HG03139 (cell line): ENCODE data around the gene PLCZ1.
"Not testable (repeated sequence)": the region's sequence is repeated elsewhere in the genome, so short reads cannot be mapped to it uniquely, and the experiment has no call there.

Source experiments
- ATAC-seq: cut with Tn5 transposase; IDR thresholded peaks from one replicate; pipeline ENCODE4 v1.9.1; 2021; ENCODE audit not compliant: unreplicated experiment

Gene PLCZ1, protein sequence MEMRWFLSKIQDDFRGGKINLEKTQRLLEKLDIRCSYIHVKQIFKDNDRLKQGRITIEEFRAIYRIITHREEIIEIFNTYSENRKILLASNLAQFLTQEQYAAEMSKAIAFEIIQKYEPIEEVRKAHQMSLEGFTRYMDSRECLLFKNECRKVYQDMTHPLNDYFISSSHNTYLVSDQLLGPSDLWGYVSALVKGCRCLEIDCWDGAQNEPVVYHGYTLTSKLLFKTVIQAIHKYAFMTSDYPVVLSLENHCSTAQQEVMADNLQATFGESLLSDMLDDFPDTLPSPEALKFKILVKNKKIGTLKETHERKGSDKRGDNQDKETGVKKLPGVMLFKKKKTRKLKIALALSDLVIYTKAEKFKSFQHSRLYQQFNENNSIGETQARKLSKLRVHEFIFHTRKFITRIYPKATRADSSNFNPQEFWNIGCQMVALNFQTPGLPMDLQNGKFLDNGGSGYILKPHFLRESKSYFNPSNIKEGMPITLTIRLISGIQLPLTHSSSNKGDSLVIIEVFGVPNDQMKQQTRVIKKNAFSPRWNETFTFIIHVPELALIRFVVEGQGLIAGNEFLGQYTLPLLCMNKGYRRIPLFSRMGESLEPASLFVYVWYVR

DNA sequence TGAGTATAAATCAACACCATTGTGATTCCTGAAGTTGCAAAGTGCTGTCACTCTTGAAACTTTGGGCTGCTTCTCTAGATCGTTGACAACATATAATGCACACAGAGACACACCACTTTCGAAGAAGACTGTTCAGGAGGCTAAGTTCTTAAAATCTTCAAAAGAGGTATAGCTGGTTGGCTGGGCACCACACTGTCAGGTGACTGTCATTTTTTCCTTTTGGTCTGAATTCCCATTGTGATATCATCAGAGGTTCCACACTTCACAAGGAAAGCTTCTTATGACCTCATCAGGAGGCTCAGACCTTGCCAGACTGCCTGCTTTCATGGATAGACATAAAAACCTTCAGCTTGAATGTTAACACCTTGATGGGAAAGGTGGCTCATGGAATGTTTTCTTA, at the start of gene PLCZ1, which contains the start of gene CAPZA3:
Gene PLCZ1, minus strand, starts transcription at position 194 of the 400 bp plus-strand sequence. CDS start 641 bp downstream, outside the sequence.
Gene CAPZA3, plus strand, starts transcription at position 301 of the 400 bp plus-strand sequence. CDS start 150 bp downstream, outside the sequence.
- ATAC-seq, result no peak

DNA sequence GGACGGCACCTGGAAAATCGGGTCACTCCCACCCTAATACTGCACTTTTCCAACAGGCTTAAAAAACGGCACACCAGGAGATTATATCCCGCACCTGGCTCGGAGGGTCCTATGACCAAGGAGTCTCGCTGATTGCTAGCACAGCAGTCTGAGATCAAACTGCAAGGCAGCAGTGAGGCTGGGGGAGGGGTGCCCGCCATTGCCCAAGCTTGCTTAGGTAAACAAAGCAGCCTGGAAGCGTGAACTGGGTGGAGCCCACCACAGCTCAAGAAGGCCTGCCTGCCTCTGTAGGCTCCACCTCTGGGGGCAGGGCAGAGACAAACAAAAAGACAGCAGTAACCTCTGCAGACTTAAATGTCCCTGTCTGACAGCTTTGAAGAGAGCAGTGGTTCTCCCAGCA, 47.7 kb upstream of the PLCZ1 start:
- not testable (repeated sequence) for ATAC-seq

DNA sequence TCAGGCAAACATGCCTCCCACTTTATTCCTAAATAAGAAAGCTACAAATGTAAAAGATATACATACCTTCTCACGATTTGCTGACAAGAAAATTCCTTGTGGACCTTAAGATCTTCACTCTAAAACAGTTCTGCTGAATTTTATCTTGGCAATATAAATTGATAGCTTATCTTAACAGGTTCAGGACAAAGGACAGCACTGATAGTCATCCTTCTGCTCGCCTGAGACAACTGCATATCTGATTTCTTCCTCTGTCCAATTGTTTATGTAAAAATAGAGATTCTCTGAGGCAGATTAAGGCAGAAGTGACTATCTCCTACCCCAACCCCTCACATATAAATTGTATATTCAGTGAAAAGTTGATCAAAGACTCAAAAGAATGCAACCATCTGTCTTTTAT, 45.0 kb upstream of the PLCZ1 start:
- ATAC-seq, result no peak

DNA sequence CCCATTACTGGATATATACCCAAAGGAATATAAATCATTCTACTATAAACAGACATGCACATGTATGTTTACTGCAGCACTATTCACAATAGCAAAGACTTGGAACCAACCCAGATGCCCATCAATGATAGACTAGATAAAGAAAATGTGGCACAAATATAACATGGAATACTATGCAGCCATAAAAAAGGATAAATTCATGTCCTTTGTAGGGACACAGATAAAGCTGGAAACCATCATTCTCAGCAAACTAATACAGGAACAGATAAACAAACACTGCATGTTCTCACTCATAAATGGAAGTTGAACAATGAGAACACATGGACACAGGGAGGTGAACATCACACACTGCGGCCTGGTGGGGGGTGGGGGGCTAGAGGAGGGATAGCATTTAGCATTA, 28.7 kb upstream of the PLCZ1 start:
- ATAC-seq, result not testable (repeated sequence)

DNA sequence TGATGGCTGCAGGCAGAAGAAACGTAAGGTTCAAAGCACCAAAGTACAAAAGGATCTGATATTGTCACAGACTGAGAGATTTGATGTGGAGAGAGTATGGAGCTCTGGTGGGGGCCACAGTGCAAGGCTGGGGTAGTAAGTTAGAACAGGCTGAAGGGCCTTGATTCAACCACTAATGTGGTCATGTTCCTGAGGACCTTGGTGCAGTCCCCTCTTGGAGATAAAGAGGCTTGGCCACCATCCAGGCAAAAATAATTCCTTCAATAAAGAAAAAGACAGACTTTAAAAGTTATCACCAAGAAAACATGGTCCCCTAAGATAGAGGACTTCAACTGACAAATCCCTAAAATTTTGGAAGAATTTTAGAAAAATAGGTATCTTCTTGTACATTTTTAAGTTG, 17.5 kb upstream of the PLCZ1 start:
- no peak for ATAC-seq

DNA sequence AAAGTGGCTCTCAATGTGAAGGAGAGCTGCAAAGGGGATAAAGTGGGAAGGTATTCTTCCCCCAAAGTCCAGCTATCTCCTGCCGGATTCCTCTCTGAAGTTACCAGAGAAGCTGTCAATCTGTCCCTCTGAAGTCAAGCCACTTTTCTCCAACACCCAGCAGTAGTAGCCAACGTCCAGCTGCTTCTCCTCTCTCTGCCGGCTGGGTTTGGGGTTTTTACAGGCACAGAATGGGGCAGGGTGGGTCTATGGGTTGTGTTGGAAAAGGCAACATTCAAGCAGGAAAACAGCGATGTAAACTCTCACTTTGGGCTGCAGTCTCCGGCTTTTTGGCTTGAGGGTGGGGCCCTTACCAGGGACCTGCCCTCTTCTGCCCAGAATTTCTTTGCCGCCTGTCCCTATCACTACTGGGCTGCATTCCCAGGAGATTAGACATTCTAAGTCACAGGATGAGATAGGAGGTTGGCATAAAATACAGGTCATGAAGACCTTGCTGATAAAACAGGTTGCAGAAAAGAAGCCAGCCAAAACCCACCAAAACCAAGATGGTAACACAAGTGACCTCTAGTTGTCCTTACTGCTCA, 16.4 kb upstream of the PLCZ1 start:
- no peak for ATAC-seq

DNA sequence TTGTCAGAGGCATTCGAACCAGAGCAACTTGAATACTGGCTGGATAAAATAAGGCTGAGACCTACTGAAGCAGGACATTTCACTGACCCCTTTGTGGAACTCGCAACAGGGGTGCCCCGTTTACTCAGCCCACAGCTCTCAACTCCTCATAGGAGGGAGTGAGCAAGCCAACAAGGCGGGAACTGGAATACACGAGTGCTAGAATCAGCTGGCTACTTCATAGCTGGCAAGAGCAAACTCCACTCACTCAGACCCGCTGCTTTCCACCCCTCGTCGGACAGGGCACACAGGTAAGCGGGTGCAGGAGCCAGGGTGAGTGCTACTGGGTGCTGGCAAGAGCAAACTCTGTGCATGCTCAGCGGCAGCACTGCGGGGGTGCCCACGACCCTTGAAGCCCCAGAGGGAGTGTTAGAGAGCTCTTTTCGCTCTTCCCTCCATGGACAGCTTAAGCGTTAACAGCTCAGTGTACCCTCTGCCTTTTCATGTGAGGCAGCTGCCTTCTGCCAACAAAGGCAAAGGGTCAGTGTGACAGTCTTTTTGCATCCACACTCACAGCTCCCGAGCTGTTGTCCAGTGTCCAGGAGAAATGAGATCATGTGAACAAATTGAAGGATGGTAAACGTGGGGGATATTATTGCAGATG, 15.8 kb upstream of the PLCZ1 start:
- ATAC-seq, result no peak

DNA sequence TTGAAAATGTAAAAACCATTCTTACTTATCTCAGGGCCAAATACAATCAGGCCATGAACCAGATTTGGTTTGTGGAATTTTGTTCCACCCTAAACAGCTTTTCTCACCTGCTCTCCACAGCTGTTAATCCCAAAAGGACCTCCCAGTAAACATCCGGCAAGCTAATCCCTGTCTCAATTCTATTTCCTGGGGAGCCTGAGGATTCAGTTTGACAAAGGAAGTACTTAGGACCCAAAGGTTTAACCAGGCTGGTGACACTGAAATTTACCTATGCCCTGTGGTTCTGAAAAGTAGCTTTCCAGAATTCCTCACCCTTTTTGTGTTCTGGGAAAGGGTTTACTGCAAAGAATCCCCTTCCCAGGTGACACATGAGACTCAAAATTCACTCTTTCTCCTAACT, 15.1 kb upstream of the PLCZ1 start:
- no peak for ATAC-seq

DNA sequence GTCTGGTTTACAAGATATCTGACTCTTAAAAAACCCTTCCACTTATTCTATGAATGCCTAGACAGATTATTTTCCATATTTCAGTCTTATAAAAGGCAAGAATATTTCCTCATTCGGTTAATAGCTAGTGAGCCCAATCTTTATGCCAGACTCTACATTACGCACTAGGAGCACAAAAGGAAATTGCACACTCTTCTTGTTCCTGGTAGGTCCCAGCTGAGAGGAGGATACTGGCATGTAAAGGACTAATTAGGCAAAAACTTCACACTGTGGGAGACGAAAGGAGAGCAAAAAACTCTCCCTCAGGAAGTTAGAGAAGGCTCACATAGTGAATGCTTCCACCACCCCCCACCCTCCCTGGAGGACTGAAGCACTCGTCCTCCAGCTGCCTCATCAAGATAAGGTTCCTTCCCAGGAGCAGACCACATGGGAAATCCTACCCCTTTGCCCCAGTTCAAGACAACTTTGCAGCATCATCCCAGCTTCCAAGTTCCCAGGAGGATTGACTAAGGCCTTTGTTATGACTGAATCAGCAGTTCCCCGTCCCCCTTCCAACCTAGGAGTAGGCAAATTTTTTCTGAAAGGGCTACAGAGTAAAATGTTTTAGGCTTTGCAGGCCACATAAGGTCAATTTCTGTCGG, 14.6 kb upstream of the PLCZ1 start:
- ATAC-seq, result no peak

DNA sequence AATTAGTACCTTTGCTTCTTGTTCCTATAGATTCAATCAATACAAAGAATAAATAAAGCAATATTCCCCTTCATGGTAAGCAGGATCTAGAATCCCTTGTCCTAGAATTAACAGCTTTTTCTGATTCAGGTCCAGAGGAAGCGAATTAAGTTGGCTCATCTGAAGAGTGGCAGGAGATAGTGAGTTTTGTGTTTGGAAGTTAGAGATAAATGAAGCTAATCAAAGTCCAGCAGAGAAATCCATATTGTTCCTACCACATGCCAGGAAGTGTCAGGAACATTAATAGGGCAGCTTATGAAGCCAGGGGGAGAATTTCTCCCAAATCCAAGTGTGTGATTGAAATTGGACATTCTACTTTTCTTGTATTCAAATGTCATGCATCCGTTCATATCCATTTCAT, 14.1 kb upstream of the PLCZ1 start:
- no peak for ATAC-seq

DNA sequence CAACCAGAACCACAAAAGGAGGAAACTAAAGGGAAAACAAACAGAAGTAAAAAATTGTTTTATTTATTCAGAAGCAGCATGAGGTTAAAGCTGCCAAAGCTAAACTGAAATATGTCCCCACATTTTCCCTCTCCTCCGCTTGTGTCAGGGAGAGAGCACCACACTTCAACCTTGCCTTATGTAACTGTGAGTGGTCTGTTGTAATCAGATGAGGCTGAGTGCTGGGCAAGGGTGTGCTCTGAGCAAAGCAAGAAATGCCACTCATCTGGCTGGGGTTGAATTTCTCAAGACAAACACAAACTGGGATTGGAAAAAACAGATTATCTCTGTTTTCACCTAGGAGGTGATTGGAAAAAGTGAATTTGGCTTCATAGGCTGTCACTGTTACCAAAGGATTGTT, 12.3 kb upstream of the PLCZ1 start:
- ATAC-seq, result no peak

DNA sequence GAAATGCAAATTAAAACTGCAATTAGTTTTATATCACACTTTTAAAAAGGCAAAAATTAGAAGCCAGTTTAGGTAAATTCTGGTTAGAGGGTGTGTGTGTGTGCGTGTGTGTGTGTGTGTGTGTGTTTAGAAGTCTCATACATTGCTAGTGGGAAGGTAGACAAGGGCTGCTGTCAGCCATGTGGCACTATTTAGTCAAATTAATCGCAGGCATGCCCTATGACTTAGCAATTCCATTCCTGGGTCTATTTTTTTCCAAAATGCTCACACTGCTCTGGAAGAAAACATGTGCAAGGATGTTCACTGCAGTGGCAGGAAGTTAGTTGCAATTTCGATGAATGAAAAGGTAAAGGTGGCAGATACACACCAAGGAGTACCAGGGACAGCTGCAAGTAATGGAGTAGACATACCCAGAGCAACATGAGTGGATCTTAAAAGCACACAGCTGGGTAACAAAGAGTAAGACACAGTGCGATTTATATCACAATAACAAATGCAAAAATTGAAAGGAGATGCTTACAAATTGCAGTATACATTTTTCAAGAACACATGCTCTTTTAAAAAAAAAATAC, 11.7 kb upstream of the PLCZ1 start:
- ATAC-seq, result no peak

DNA sequence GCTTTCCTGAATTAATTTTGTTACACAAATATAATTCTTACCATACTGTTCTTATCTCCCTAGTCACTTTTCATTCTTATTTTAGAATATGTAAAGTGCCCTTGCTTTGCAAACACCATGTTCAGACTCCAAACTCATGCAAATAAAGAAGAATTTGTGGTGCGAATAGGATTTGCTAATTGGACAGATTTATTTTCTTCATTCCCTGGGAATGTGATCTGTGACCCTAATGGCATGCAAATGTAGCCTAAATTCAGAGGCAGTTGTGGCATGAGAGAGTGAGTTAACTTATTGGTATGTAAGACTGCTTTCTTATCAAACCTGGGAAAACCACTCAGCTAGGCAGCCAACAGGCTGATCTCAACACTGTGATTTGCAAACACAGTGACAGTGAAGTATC, 10.1 kb upstream of the PLCZ1 start:
- ATAC-seq, result no peak

DNA sequence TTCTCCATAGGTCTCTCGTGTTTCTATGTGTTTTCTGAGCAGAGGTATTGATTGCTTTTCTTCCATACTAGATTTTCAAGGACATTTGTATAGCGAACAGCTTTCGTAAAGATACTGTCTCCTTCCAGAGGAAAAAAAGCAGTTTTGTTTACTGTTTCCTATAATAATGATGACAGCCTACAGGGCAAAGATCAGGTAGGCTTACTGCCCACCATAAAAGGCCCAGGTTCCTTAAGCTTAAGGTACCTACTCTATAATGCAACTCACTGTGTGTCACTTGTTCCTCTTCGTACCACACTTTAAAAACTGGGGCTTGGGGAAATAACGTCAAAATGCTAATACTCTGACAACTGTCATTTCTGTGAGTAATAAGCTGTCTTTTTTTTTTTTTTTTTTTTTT, 6.7 kb downstream of the PLCZ1 start:
- ATAC-seq, result no peak

DNA sequence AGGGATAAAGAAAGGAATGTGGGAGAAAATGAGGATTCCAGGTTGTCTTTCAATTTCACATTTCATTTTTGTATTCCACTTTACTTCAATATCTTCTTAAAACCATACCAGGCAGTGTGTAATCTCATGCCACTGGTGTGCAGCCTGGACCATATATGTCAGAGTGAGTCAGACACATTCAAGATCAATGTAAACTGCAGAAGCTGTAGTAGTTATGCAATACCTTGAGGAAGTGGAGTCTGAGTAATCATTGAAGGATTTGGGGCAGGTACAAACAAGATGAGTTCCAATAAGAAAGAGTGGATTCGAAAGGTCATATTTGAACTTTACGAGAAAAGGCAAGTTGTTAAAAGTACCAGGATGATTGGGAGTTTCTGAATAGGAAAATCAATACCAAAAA, 14.1 kb downstream of the PLCZ1 start:
- no peak for ATAC-seq

DNA sequence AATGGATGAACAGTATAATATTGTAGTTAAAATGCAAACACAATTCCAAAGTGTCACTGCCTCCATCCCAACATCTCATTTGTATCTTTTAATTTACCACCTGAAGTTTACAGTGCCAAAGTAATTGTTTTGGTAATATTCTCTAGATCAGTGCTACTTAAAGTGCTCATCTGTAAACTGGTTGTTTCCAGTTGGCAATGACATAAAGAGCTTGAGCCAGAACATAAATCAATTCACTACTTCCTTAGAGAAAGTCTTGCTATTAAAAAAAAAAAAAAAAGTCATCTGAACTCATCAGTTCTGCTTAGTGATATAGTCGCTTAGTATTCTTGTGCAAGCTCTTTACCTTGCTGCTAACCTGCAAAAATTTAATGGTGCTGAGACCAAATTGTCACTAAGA, 16.4 kb downstream of the PLCZ1 start:
- no peak for ATAC-seq

DNA sequence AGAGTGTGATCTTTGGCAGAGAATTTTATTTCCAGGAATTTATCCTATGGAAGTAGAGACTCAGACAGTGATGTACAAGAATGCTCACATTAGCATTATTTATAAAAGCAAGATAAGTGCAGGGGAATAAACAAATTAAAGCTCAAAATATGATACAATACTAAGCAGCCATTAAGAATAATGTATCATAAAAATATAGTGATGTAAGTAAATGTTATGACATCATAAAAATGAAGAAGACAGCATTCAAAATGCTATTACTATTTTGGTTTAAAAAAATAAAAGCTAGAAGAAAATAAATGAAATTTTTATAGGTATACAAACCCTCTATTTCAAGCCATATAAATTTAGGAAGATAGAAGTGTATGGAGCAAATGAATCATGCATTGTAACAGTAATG, 17.1 kb downstream of the PLCZ1 start:
- ATAC-seq, result no peak

DNA sequence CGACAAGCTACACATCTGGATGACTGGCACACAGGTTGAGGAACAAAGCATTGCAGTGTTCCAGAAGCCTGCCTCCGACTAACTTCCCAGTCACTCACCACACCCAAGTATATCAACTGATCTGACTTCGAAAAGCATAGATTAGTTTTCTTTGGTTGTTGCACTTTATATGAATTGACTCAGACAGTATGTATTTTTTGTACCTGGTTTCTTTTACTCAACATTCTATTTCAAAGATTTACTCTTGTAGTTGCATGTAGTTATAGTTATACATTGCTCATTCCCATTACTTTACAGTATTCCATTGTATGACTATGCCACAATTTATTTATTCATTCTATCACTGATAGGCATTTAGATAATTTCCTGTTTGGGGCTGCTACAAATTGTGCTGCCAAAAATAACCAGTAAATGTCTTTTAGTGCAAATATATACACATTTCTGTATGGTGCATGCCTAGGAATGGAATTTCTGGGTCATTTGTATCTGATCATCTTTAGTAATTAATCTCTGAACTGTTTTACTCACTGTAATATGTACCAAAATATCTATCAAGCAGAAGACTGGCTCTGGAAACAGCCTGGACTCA, 17.8 kb downstream of the PLCZ1 start:
- ATAC-seq, result no peak

DNA sequence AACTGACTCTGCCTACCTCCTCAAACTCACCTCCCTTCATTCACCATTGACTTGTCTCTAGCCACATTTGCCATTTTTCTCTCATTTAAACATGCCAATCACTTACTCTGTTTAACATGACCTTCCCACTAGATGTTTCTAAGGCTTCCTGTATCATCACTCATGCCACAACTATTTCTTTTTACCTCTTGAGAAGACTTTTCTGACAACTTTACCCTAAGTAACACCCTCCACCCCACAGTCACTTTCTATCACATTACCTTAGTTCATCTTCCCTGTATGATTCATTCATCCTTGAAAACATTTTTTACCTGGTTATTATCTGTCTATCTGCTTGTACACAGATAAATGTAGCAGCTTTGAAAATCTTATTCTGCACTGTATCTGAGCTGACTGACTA, 19.4 kb downstream of the PLCZ1 start:
- no peak for ATAC-seq

DNA sequence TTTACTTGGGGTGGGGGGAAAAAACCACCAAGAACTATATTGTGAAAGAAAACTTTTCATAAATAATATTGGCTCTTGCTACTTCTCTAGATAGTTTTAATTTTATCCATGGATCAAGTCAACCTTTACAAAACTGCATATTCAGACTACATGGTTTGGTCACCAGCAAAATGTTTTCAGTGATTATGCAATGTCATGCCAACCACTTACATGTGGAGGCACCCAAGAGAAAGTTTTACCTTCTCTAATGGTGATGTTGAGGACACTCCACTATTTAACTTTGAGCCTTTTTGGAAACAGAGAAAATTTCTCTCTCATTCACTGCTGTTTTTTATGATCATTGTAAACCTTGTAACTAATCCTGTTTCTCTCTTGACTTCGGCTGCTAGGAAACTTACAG, 21.6 kb downstream of the PLCZ1 start:
- no peak for ATAC-seq

DNA sequence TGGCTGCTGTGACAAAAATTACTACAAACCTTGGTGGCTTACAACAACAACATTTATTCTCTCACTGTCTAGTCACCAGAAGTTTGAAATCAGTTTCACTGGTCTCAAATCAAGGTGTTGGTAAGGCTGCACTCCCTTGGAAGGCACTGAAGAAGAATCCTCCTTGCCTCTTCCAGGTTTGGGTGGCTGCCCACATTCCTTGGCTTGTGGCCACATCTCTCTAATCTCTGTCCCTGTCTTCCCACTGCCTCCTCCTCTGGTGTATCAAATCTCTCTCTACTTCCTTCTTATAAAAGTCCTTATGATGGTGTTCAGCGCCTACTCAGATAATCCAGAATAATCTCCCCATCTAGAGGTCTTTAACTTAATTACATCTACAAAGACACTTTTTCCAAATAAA, 31.0 kb downstream of the PLCZ1 start:
- ATAC-seq, result no peak
